Left lobe of liver (tissue), 2 donors: ENCODE data around the gene PPT1. TPM values are rescaled to one million over a fixed set of nuclear protein-coding genes. Genes with fewer than 3 reads are reported as not detected.

ENCODE experiments used
- ATAC-seq: fragments of 200-7000 bp; cut with Tn5 transposase; one replicate; pipeline ENCODE4 v1.9.1; 2020; ENCODE audit warnings: mild to moderate bottlenecking, moderate library complexity
- DNase-seq: peaks from one replicate; pipeline ENCODE4 v3.0.0-alpha.2; 2020; ENCODE audit warnings: low spot score
- total RNA-seq: library from RNA; stranded (reverse); gene quantifications from one replicate; pipeline ENCODE4 v1.2.1, GENCODE V29; 2021
- donor health status: DM: no; HTN: no; CAD: no; lungs with moderate emphysema.
- donor health status: DM: no; HTN: yes; CAD: no.

Gene PPT1
- 14.0 TPM for total RNA-seq

GRCh38 chr1:40096977-40097782 lies at the start of gene PPT1:
Gene PPT1 (minus strand): TSS chr1:40097252. CDS start chr1:40097238, 14 bp downstream.
- peak; percentile 98 for ATAC-seq
- peak; percentile 78 for DNase-seq

- no peak for DNase-seq
- peak; percentile 98 for ATAC-seq
Measured at GRCh38 chr1:40143891-40144575, 47.0 kb upstream of the PPT1 start.

- no peak for DNase-seq
- no peak for ATAC-seq
Measured at GRCh38 chr1:40141878-40142535, 45.0 kb upstream of the PPT1 start.

GRCh38 chr1:40140211-40140973 lies 43.3 kb upstream of the PPT1 start:
- no peak for DNase-seq
- ATAC-seq, result no peak

GRCh38 chr1:40133839-40134238 lies 36.8 kb upstream of the PPT1 start:
- no peak for DNase-seq
- ATAC-seq, result no peak

GRCh38 chr1:40133312-40133665 lies 36.2 kb upstream of the PPT1 start:
- ATAC-seq (no peak), DNase-seq (no peak)

- DNase-seq, result no peak
- no peak for ATAC-seq
Measured at GRCh38 chr1:40132383-40133311, 35.6 kb upstream of the PPT1 start.

GRCh38 chr1:40130892-40131291 lies 33.8 kb upstream of the PPT1 start:
- ATAC-seq, result no peak
- no peak for DNase-seq

- DNase-seq (no peak), ATAC-seq (no peak)
Measured at GRCh38 chr1:40122855-40123254, 25.8 kb upstream of the PPT1 start.

- DNase-seq, result no peak
- ATAC-seq, result no peak
Measured at GRCh38 chr1:40120128-40120527, 23.1 kb upstream of the PPT1 start.

- DNase-seq, result no peak
- ATAC-seq, result no peak
Measured at GRCh38 chr1:40114400-40114799, 17.3 kb upstream of the PPT1 start.

- ATAC-seq (no peak), DNase-seq (no peak)
Measured at GRCh38 chr1:40110389-40110788, 13.3 kb upstream of the PPT1 start.

GRCh38 chr1:40107290-40107959 lies 10.4 kb upstream of the PPT1 start:
- no peak for ATAC-seq
- DNase-seq, result no peak

- DNase-seq, result no peak
- no peak for ATAC-seq
Measured at GRCh38 chr1:40105028-40105427, 8.0 kb upstream of the PPT1 start.

GRCh38 chr1:40102896-40103295 lies 5.8 kb upstream of the PPT1 start:
- DNase-seq, result no peak
- ATAC-seq, result no peak

GRCh38 chr1:40102038-40102437 lies 5.0 kb upstream of the PPT1 start:
- ATAC-seq (no peak), DNase-seq (no peak)

- peak; percentile 43 for ATAC-seq
- no peak for DNase-seq
Measured at GRCh38 chr1:40096646-40096976, 441 bp downstream of the PPT1 start.

GRCh38 chr1:40095806-40096205 lies 1.2 kb downstream of the PPT1 start:
- DNase-seq, result no peak
- no peak for ATAC-seq

- ATAC-seq (no peak), DNase-seq (no peak)
Measured at GRCh38 chr1:40094466-40095110, 2.5 kb downstream of the PPT1 start.
